Measurements from ENCODE around the gene CLIC4.
"Not testable (repeated sequence)": the region's sequence is repeated elsewhere in the genome, so short reads cannot be mapped to it uniquely, and the experiment has no call there.

CLIC4 gene

GRCh38 chr1:24775916-24776315 is 30.7 kb downstream of the CLIC4 start:
- DNase-seq, result no peak

- DNase-seq, result no peak
Measured at GRCh38 chr1:24776821-24777220, 31.6 kb downstream of the CLIC4 start.

DNA sequence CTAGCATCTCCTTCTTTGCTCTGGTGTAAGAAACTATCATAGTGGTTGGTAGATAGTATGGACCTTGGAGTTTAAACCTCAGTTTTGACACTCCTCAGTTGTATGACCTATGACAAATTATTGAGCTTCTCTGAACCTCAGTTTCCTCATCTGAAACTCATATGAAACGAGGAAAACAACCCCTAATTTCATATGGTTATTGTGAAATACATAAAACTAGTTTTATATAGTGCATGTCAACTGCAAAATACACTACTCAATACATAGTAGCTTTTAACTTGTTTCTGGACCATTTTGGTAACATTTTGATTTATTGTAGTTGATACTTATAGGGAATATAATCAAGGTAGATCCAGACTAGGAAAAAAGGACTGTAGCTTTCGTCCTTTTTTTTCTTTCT is 32.9 kb downstream of the CLIC4 start:
- no peak for DNase-seq

GRCh38 chr1:24779199-24779598 is 34.0 kb downstream of the CLIC4 start:
- not testable (repeated sequence) for DNase-seq

DNA sequence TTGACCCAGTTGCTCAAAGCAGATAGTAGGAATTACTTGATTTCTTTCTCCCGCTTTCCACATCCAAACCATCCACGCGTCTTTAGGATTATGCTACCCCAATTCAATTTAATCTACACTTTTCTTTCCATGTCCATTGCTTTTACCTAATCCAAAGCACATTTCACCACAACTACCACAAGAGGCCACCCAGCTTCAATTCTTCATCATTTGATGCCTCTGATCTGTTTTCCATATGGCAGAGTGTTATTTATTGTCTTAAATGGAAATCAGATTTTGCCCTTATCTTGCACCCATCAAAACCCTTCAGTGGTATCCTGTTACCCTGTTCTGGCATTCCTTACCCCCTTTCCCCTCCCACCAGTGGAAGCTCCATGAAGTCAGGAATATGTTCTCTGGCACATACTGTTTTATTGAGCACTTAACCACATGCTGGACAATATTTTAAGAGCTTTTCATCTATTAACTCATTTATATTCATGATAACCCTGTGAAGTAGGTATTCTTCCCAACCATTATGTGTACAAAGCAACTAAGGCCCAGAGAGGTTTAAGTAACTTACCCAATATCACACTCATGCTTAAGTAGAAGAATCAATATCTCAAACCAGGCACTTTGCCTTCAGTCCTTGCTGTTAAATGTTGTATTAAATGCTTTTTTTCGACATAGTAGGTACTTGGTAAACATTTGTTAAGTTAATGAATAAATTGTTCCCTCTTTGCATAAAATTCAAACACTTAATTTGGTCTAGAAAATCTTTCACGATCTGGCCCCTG is 34.6 kb downstream of the CLIC4 start:
- peak; percentile 25 for DNase-seq

DNA sequence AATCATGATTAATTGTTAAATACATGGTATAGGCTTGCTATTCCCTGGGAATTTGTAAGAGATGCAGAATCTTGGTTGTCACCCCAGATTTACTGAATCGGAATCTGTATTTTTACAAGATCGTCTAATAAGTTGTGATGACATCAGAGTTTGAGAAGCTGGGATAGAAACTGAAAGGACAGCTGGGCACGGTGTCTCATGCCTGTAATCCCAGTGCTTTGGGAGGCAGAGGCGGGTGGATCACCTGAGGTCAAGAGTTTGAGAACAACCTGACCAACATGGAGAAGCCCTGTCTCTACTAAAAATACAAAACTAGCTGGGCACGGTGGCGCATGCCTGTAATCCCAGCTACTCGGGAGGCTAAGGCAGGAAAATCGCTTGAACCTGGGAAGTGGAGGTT is 35.4 kb downstream of the CLIC4 start:
- DNase-seq, result not testable (repeated sequence)

GRCh38 chr1:24782689-24783088 is 37.4 kb downstream of the CLIC4 start:
- no peak for DNase-seq

- DNase-seq, result no peak
Measured at GRCh38 chr1:24783713-24784112, 38.5 kb downstream of the CLIC4 start.

- no peak for DNase-seq
Measured at GRCh38 chr1:24786191-24786590, 40.9 kb downstream of the CLIC4 start.

DNA sequence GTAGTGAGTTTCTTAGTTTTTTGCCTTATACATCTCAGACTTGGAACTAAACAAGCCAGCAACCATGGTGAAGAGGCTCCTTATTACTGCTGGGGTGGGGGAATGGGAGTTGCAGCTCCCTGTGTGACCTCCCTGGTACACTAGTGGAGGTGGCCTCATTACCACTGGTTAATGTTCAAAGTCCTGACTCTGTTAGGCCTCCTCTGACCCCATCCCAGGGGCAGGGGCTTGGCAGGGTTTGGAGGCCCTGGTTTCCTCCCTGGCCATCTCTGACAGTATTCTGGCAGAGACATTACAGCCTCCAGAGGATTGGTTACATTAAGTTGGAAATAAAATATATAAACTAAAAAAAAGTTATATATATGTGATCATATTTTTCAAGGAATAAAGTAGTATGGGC is 45.2 kb downstream of the CLIC4 start:
- no peak for DNase-seq

DNA sequence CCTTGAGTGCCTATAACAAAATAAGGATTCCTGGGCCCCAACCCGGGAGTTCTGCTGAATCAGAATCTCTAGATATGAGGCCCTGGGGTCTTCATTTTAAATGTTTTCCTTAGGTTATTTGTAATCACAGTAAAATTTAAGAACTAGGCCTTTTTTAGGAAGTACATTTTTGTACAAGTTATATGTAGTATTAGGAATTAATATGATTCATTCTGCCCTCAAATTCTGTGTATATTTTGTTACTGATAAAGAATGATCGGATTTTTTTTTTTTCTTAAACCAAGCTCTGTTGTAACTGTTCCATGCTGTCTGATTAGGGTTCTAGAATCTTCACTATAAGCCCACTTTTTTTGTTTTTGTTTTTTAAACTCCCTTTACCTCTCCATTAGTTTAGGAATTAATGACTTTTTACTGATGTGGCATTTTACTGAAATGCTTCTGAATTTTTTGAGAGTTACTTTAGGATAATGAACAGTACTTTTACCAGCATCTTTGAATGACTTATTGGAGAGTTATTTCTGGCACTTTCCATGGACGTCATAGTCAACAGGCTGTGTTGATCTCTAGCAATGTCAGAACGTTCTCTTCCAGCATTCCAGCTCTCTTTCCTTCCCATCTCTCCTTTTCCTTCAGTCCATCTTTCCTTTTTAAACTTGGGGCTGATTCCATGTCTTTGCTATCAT is 48.3 kb downstream of the CLIC4 start:
- DNase-seq, result no peak

DNA sequence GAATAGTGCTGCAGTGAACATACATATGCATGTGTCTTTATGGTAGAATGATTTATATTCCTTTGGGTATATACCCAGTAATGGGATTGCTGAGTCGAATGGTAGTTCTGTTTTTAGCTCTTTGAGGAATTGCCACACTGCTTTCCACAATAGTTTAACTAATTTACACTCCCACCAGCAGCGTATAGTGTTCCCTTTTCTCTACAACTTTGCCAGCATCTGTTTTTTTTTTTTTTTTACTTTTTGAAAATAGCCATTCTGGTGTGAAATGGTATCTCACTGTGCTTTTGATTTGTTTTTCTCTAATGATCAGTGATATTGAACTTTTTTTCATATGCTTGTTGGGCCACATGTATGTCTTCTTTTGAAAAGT is 48.9 kb downstream of the CLIC4 start:
- DNase-seq, result not testable (repeated sequence)

DNA sequence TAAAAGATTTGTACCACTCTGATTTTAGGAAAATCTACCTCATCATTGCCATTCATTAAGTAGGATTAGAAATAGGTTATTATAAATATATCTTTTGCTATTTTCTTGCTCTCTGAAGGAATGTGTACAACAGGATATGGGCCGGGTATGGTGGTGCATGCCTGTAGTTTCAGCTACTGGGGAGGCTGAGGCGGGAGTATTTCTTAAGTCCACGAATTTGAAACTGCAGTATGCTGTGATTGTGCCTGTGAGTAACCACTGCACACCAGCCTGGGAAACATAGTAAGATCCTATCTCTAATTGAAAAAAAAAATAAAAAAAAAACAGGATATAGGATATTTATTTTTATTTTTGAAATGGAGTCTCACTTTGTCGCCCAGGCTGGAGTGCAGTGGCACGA is 50.0 kb downstream of the CLIC4 start:
- no peak for DNase-seq

DNA sequence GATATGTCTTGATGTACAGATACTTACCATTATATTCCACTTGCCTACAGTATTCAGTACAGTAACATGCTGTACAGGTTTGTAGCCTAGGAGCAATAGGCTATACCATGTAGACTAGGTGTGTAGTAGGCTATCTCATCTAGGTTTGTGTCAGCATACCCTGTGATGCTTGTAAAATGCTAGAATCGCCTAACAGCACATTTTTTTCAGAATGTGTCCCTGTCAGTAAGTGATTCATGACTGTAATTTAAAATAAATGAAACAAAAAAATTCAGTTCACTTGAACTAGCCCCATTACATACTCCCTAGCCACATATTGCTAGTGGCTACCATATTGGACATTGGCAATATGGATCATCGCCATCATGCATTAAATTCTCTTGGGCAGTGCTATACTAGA is 51.3 kb downstream of the CLIC4 start:
- DNase-seq, result no peak

DNA sequence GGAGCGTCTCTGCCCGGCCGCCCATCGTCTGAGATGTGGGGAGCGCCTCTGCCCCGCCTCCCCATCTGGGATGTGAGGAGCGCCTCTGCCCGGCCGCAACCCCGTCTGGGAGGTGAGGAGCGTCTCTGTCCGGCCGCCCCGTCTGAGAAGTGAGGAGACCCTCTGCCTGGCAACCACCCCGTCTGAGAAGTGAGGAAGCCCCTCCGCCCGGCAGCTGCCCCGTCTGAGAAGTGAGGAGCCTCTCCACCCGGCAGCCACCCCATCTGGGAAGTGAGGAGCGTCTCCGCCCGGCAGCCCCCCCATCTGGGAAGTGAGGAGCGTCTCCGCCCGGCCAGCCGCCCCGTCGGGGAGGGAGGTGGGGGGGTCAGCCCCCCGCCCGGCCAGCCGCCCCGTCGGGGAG is 54.0 kb downstream of the CLIC4 start:
- DNase-seq, result not testable (repeated sequence)

- no peak for DNase-seq
Measured at GRCh38 chr1:24801176-24801575, 55.9 kb downstream of the CLIC4 start.

DNA sequence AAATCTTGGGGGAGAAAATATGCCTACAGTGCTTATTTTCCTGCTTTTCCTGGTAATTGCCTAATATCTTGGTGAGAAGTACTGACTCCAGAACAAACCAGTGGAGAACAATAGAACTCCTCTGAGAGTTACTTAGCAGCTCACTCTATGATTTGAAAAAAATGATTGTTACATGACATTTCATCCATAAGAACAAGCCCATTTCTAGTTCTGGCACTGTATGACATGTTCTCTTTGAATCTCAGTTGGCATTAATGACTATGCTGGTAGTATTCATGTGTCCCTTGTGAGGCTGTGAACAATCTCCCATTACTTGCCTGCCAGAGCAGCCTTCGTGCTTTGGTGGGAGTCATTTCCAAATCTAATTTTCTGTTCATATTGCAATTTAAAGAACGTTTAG is 58.0 kb downstream of the CLIC4 start:
- DNase-seq, result no peak

DNA sequence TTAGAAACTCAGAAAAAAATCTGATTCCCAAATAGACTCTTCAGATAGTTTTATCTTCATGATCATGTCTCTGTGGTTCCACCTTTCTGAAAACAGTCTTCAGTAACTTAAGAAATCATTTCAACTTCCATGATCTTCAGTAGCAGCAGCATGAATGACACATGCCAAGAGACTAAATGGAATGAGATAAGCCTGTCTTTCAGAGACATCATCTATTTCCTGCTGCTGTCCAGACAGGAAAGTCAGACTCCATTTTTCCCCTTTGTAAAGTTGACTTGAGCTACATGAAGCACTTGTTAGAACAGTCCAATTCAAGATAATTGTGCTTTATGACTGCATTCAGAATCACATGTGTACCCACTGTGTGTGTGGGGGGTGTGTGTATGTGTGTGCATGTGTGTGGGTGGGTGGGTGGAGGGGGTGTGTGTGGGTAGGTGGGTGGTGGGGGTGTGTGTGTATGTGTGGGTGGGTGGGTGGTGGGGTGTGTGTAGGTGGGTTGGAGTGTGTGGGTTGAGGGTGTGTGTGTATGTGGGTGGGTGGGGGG is 58.8 kb downstream of the CLIC4 start:
- no peak for DNase-seq

DNA sequence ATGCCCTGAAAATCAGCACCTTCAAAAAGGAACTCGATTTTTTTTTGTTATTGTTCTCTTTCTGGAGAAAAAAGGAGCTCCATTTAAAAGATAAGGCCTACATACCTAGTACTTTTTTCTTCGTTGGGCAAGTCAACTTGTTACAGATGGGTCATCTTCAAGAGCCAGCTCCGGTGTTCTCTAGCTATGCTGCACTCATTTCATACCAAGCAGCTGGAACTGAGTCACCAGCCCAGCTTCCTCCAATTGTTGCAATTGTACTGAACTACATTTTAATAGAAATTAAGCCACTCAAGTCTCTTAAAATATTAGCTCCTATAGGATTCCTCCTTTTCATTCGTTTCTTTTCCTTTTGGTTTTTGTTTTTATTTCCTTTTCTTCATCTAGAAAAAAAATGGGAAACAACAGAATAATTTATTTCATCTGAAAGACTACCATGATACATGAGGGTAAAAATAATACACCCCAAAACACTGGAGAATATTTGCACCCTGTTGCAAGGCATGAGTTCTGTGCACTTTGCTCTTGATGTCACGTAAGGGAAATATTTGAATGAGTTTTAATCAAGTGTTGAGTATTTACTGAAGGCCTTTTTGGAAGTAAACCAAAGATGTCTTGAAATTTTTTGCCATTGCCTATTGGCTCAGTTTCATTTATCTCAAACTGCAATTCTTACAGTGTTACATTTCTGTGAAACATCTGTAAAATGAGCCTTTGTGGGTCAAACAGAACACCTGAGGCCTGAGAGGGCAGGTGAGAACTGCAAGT is 60.5 kb downstream of the CLIC4 start:
- no peak for DNase-seq

DNA sequence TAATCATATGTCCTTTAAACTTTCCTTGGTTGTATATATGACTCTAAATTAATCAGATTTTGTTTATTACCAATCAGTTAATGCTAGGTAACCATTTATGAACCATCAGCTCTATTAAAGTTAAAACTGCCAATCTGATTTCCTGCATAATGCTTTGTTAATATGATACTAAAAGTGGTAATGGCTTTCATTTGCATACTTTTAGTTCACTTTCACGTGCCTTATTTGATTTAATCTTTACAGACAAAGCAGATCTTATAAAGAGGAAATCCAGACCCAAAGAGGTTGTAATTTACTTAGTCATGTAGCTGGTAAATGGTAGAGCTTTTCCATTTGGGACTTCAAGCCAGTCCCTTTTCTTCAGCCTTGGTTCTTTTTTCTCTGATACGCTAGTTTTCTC is 61.3 kb downstream of the CLIC4 start:
- DNase-seq, result no peak

- DNase-seq, result not testable (repeated sequence)
Measured at GRCh38 chr1:24811494-24811893, 66.2 kb downstream of the CLIC4 start.

GRCh38 chr1:24820221-24820620 is 75.0 kb downstream of the CLIC4 start:
- not testable (repeated sequence) for DNase-seq

DNA sequence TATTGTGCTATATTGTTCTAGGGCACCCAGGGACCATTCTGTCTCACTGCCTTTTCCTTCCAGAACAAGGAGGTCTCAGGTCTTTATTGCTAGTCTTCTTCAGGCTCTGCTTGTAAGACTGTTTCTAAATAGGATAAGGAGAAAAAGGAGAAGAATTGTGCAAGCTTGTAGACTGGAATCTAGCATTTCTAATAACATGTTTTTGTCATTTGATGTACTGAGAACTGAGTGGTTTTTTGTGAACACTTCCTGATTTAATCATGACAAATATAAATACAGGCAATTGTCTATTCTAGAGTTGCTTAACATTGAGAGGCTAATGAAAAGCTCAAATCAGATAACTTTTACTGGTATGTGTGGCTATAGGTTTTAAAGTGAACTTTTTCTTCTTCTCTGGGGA is 77.6 kb downstream of the CLIC4 start:
- DNase-seq, result no peak

DNA sequence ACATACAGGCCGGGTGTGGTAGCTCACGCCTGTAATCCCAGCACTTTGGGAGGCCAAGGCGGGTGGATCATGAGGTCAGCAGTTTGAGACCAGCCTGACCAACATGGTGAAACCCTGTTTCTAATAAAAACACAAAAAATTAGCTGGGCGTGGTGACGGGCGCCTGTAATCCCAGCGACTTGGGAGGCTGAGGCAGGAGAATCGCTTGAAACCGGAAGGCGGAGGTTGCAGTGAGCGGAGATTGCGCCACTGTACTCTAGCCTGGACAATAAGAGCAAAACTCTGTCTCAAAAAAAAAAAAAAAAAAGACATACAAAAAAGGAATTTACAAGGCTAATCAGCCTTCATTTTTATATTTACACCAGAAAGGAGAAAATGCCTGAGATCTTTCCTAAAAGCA is 78.2 kb downstream of the CLIC4 start:
- DNase-seq, result not testable (repeated sequence)

Measured in NCI-H524 treated with DMSO at 0.1 percent for 48 hours (cell line).